NT2/D1 (cell line): ENCODE data around the gene ANO1.

Experiments
- YY1 ChIP-seq: IDR thresholded peaks from 2 replicates; pipeline ENCODE4 v1.6.1; 2011; ENCODE audit not compliant: insufficient read length, insufficient read depth
- ZNF274 ChIP-seq: IDR thresholded peaks from 2 replicates; pipeline ENCODE4 v1.6.1; 2011; ENCODE audit warnings: mild to moderate bottlenecking, low read depth, low read length

- TF ChIP-seq ZNF274 (no peak), YY1 (no peak)
Measured at GRCh38 chr11:70205049-70205725, 127.1 kb downstream of the ANO1 start.
